GM19099 (cell line): ENCODE results near the gene CD1C.

Experiments used
- POLR2A ChIP-seq: IDR thresholded peaks from 3 replicates; pipeline ENCODE4 v1.6.1; 2011; ENCODE audit warnings: low read depth; ENCODE audit not compliant: insufficient read length; ENCODE audit errors: extremely low read depth

CD1C gene

DNA sequence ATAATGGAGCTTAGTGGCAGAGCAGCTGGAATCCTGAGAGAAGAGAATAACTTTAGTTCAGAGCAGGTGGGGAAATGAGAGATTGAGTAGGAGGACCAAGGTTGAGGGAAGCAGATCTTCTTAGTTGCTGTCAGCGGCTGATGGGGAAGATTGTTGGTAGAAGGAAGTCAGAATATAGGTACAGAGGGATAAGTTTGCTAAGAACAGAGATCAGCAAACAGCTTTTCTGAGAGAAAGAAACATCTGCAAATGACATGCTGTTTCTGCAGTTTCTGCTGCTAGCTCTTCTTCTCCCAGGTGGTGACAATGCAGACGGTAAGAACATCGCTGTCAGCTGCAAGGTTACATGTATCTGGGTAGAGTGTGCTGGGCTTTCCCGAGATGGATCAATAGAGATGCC lies at the start of gene CD1C:
CD1C (plus strand) TSS at position 113 of the 400 bp plus-strand sequence; CDS start at position 255, 142 bp downstream.
- TF ChIP-seq POLR2A, result no peak

DNA sequence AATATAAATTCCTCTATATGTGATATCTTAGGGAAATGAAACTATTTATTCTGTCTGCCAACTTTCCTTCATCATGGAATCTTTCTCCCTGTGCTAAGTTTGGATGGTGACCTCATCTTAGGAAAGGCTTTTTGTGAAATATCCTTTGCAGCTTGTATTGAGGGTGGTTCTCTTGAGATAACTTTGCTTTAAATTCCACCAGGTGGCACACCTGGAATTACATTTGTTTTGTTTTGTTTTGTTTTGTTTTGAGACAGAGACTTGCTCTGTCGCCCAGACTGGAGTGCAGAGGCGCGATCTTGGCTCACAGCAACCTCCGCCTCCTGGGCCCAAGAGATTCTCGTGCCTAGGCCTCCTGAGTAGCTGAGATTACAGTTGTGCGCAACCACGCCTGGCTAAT lies 43.1 kb upstream of the CD1C start:
- no peak for TF ChIP-seq POLR2A

DNA sequence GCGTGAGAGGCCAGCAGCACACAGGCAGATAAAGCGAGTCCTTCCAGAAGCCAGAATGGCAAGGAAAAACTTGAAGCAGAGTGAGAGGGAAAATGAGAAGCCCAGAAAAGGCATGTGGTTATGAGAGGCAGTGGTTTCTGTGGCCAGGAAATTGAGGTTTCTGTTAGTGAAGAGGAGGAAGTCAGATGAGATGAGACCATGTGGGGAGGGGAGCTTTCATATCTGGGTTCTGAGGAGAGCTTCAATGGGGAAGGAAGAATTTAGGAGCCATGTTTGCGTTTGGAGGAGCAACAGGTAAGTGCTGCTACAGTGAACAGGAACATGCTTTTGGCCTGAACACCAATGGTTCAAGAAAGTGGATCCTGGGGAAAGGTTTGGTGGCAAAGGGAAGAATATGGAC lies 41.6 kb upstream of the CD1C start:
- no peak for TF ChIP-seq POLR2A

DNA sequence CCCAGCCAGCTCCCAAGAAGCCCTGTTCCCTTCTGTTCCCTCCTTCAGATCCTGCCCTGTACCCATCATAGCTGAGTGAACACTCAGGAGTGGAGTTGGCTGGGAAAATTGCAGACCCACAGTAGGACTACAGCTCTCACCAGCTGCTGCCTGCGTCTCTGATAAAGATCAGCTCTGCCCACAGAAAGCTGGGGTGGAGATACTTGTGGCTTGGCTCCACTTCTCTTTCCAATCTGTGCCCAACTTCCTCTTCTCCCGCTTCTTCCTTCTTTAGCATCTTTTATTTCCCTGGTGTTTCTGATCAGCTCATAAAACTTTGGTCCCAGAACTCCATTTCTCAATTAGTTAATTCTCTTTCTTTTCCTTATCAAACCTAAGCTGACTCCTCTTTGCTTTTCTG lies 41.0 kb upstream of the CD1C start:
- TF ChIP-seq POLR2A, result no peak

DNA sequence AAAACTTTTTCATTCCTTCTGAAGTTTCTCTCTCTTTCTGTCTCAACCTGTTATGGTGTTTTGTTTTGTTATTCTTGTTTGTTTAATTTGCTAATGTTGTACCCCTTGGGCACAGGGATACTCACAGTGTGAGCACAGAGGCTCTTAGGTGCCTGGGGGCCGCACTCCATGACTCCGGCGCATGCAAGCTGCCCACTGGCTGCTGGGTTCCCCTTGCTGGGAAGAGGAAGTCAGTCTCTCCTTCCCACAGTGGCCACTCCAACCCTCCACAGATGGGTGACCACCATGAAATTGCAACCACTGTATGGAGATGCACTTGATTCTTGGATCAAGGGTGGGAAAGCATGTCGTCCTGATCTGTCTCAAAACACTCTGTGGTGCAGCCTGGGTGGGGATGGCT lies 40.1 kb upstream of the CD1C start:
- TF ChIP-seq POLR2A, result no peak

DNA sequence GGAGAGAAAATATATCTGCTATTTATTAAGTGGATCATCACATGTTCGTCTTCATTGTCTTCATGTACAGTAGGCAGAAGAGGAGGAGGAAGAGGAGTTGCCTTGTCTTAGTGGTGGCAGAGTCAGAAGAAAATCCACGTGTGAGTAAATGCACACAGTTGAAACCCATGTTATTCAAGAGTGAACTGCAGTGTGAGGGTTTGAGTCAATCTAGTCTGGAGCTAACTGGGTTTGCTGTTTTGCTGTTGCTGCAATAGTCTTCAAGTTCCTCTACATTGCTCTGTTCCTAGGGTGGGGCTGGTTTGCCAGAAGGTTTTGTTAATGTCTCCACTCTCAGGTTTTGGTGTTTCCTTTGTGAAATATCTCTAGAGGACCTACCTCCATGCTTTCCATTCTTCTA lies 38.6 kb upstream of the CD1C start:
- no peak for TF ChIP-seq POLR2A

DNA sequence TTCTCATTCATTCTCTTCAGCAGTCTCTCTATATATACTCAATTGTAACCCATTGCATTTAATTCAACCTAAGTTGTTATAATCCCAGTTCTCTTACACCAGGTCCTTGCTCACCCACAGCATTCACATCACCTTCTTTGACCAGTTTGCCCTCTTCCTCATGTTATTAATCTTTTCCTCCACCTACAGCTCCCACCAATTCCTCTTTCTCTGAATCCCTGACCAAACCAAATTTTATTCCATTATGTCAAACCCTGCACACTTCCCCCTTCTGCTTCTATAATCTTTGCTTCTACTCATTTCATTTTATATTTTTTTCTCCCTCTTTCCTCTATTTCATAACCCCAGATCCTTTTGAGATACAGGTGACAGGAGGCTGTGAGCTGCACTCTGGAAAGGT lies 34.1 kb upstream of the CD1C start:
- no peak for TF ChIP-seq POLR2A

DNA sequence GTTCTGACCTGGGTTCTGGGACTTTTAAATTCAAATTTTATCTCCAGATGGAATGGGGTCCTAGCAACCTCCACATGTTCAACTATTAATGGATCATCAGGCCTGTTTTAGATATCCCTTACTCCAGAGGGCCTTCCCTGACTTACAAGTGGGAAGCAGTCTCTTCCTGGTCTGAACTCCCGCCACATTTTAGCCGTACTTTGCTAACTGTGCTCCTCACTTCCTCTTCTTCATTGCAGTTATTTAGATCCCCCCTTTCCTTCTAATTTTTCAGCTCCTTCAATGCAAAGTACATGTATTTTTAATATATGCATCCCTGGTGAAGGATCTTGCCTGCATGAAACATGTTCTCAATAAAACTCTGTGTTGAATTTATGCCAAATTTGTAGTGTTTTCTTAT lies 31.8 kb upstream of the CD1C start:
- TF ChIP-seq POLR2A, result no peak

DNA sequence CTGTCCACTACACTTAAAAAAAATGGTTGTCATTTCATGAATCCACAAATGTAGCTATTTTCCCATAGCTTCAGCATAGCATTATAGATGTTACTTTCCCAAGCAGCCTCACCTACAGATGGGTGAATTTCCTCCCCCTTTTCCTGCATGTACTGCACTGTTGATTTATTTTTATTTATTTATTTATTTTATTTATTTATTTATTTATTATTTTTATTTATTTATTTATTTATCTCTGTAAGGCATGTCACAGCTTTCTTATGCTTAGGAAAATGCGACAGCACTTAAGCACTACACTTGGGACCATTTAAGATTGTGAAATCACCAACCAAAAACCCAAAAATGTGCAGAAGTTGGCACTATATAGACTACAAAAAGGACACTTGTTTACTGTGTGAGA lies 30.6 kb upstream of the CD1C start:
- TF ChIP-seq POLR2A, result no peak

DNA sequence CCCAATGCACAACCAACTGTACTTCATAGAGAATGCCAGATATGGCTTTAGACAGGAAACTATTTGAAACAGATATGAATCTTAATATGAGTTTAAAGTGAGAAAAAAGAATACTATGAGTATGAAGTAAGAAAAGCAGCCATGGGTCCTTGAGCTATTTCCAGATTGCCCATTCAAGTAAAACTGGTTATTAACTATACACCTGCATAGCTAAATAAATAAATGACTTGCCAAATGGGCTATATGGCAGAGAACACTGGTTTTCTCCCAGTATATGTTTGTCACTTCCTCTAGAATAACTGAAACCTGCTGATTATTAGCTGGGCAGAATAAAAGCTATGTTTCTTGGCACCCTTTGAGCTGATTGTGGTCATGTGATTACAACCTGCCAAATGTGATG lies 17.0 kb upstream of the CD1C start:
- no peak for TF ChIP-seq POLR2A

DNA sequence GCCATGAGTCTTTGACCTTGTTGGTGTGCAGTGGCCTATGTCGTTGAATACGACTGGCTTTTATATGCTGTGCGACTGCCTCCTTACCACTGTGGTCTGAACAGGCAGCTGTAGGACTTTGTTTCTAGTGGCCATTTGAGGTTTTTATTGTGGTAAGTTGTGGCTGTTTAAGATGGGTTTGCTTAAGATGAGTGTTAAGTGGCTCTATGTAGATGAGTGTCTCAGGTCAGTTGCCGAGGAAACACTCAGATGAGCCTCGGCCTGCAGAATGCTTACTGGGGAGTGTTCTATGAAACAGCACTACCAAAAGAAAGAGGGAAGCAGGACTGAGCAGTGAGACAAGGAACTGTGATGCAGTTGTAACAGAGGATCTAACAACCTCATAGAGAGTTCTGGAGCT lies 14.9 kb upstream of the CD1C start:
- TF ChIP-seq POLR2A, result no peak

DNA sequence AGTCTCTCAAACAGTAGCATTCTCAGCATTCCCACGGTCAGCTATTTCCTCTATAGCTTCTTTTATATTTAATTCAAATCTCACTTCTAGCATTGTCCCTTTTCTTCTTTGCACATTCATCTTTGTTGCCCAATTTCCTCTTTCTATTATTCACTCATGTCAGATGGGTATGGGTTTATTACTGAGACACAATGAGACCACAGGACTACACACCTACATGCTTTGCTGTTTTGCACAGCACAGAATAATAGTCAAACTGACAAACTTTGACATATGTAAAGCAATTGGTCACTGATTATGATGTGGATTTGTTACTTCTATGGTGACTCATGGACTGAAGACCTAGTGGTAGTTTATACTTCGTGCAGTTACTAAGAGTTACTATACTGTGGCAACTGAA lies 5.8 kb upstream of the CD1C start:
- TF ChIP-seq POLR2A, result no peak

DNA sequence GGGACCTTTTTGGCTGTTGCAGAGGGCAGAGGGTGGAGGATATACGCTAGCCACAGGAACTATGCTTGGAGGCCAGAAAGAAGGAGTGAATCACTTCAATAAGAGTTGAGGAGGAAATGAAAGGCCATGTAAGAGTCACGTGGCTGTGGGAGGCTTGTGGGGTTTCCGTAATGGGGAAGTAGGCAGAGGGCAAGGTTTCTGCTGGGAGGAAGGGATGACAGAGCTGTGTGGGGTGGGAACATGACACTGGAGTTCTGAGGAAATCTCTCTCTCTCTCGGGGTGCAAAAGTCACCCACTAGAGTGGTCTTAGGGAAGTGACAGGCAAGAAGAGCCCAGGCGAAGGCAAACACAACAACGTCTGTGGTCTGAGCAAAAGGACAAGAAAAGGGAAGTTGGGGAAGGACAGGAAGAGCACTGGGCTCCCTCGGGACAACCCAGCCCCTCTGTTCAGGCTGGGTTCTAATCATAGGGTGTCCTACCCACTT lies 3.9 kb upstream of the CD1C start:
- TF ChIP-seq POLR2A, result peak; percentile 42

DNA sequence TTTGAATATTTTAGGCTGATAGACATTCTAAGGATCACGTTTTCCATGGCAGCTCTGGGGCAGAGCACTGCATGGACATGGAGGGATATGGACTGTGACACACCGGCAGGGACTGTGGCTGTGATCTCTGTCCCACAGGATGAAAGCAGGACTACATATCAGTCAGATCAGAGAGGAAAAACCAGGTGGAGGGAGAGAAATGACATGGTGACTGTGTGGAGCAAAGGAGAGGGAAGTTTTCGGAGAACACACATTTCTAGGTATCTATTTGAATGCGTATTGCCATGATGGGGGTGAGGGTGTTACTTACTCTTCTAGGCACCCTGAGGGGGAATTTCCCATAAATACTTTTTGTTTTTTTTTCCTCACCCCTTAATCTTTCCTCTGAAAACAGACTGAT lies 3.2 kb upstream of the CD1C start:
- TF ChIP-seq POLR2A, result no peak

DNA sequence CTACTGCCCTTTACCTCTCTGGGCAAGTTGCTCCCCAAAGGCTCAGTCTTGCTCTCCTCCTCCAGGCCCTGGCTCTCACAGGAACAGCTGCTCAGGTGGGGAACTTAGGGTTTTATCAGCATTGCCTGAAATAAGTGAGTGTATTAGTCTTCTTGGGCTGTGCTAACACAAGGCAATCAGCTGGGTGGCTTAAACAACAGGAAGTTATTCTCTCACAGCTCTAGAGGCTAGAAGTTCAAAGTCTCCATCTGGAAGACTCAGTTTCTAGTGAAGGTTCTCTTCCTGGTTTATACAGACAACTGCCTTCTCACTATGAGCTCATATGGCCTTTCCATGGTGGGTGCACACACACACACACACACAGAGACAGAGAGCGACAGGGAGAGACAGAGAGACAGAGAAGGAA lies 2.8 kb upstream of the CD1C start:
- TF ChIP-seq POLR2A, result no peak

DNA sequence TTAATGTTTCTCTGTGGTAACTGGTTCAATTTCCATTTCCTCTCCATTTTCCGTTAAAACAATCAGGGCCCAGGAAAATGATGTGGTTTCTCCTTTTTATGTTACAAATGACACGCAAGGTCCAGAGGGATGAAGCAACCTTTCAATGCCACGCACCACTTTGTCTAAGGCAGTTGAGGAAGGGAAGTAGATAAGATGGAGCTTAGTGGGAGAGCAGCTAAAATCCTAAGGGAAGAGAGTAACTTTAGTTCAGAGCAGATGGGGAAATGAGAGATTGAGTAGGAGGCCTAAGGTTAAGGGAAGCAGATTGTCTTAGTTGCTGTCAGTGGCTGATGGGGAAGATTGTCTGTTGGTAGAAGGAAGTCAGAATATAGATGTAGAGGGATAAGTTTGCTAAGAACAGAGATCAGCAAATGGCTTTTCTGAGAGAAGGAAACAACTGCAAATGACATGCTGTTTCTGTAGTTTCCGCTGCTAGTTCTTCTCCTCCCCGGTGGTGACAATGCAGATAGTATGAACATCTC lies 660 bp downstream of the CD1C start:
- TF ChIP-seq POLR2A, result no peak

DNA sequence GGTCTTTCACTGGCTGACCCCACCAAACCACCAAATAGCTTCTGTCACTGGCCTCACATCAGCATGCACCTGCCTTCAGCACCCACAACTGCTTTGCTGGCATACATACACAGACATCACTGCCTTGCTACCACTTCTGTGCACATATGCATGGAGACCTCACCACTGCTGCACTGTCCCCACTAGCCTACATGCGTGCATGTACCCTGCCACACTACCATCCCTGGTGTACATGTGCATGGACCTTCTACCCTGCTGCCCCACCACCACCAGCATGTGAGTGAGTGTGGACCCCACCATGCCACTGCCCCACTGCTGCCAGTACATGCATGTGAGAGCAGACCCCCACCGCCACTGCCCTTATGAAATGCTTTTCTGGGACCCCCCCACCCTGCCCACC lies 6.1 kb downstream of the CD1C start:
- TF ChIP-seq POLR2A, result no peak

DNA sequence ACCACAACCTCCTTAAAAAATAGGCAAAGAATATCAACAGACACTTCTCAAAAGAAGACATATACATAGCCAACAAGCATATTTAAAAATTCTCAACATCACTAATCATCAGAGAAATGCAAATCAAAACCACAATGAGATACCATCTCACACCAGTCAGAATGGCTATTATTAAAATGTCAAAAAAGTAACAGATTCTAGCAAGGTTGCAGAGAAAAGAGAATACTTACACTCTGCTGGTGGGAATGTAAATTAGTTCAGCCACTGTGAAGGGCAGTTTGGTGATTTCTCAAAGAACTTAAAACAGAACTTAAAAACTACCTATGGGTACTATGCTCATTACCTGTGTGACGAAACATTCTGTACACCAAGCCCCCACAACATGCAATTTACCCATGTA lies 20.9 kb downstream of the CD1C start:
- no peak for TF ChIP-seq POLR2A

DNA sequence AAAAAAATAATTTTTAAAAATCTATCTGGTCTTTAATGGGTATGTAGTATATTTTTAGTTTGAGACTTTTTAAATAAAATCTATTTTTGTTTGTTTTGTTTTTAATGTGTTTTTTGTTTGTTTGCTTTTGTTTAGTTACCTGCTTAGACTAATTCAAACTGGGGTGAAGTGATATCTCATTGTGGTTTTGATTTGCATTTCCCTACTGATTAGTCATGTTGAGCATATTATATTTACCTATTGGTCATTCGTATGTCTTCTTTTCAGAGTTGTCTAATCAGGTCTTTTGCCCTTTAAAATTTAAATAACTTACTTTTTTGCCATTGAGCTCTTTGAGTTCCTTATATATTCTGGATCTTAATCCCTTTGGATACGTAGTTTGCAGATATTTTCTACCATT lies 21.3 kb downstream of the CD1C start:
- no peak for TF ChIP-seq POLR2A

DNA sequence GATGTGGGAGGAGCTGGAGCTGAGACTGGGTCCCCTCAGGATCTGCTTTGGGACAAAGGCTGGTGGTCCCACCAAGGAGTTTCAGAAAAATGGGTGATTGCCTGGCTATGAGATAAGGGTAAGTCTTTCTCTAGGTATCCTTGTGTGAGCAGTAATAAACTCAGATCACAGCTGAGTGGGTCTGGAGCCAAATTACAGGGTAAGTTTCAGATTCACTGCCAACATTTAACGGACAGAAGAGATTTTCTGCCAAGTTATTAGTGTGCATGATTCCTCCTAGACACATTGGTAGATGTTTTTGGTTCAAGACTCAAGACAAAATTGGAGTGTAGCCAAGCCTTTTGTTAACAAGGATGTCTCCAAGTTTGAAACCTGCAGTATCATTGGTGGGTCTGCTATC lies 34.1 kb downstream of the CD1C start:
- TF ChIP-seq POLR2A, result no peak
